GM23338 (cell line): Measurements from ENCODE around the gene WDR45B. TPM values are rescaled to one million over a fixed set of nuclear protein-coding genes. Genes with fewer than 3 reads are reported as not detected.

Experiments
- ATAC-seq: fragments of 200-7000 bp; cut with Tn5 transposase; 3 replicates; pipeline ENCODE4 v1.9.1; 2020
- DNase-seq: peaks from one replicate; pipeline ENCODE4 v3.0.0-alpha.2; 2015; ENCODE audit warnings: low spot score
- H2AFZ ChIP-seq: fragments of 200-600 bp; sonication (generic); 2 replicates; pipeline ENCODE4 v1.8.0; 2016; ENCODE audit warnings: antibody characterized with exemption, mild to moderate bottlenecking, moderate library complexity
- H3F3A ChIP-seq: fragments of 200-600 bp; sonication (generic); replicated peaks from 2 replicates; pipeline ENCODE4 v1.8.0; 2017; ENCODE audit warnings: antibody characterized with exemption, mixed run types, low read depth
- H3K27ac ChIP-seq: fragments of 200-600 bp; sonication (generic); 2 replicates; pipeline ENCODE4 v1.6.1; 2016; ENCODE audit warnings: low read depth
- H3K27me3 ChIP-seq: fragments of 200-600 bp; sonication (generic); 2 replicates; pipeline ENCODE4 v1.8.0; 2016; ENCODE audit warnings: mild to moderate bottlenecking, mixed run types, moderate library complexity; ENCODE audit not compliant: insufficient read depth
- H3K36me3 ChIP-seq: fragments of 200-600 bp; sonication (generic); 2 replicates; pipeline ENCODE4 v1.8.0; 2016; ENCODE audit warnings: mild to moderate bottlenecking; ENCODE audit not compliant: insufficient read depth
- H3K4me1 ChIP-seq: fragments of 200-600 bp; sonication (generic); 2 replicates; pipeline ENCODE4 v1.8.0; 2016; ENCODE audit warnings: mild to moderate bottlenecking, moderate library complexity; ENCODE audit not compliant: insufficient read depth
- H3K4me2 ChIP-seq: fragments of 200-600 bp; sonication (generic); 2 replicates; pipeline ENCODE4 v1.7.1; 2017; ENCODE audit warnings: mixed run types
- H3K4me3 ChIP-seq: fragments of 200-600 bp; sonication (generic); 2 replicates; pipeline ENCODE4 v1.6.1; 2016; ENCODE audit warnings: mixed run types
- H3K79me2 ChIP-seq: fragments of 200-600 bp; sonication (generic); replicated peaks from 2 replicates; pipeline ENCODE4 v1.8.0; 2017; ENCODE audit warnings: mild to moderate bottlenecking; ENCODE audit not compliant: insufficient read depth
- H3K9me2 ChIP-seq: fragments of 200-600 bp; sonication (generic); 2 replicates; pipeline ENCODE4 v1.8.0; 2017; ENCODE audit not compliant: insufficient read depth
- H4K20me1 ChIP-seq: fragments of 200-600 bp; sonication (generic); replicated peaks from 2 replicates; pipeline ENCODE4 v1.8.0; 2017; ENCODE audit warnings: mild to moderate bottlenecking; ENCODE audit not compliant: insufficient read depth
- H3K27ac Mint-ChIP-seq: 2 replicates; pipeline ENCODE4 v1.8.0; 2020; ENCODE audit warnings: inconsistent platforms, mild to moderate bottlenecking, moderate library complexity, mixed read lengths
- H3K27me3 Mint-ChIP-seq: 3 replicates; pipeline ENCODE4 v1.8.0; 2022; ENCODE audit warnings: low read depth, mild to moderate bottlenecking, moderate library complexity, mixed read lengths, inconsistent platforms; ENCODE audit not compliant: insufficient read depth, poor library complexity
- H3K36me3 Mint-ChIP-seq: 3 replicates; pipeline ENCODE4 v1.8.0; 2021; ENCODE audit warnings: low read depth, mild to moderate bottlenecking, inconsistent platforms, moderate library complexity, mixed read lengths
- H3K4me1 Mint-ChIP-seq: 3 replicates; pipeline ENCODE4 v1.8.0; 2020; ENCODE audit warnings: mild to moderate bottlenecking, inconsistent platforms, mixed read lengths
- H3K4me3 Mint-ChIP-seq: 3 replicates; pipeline ENCODE4 v1.8.0; 2021; ENCODE audit warnings: moderate library complexity, mild to moderate bottlenecking, inconsistent platforms, mixed read lengths
- H3K9me3 Mint-ChIP-seq: 3 replicates; pipeline ENCODE4 v1.8.0; 2020; ENCODE audit warnings: moderate library complexity, mild to moderate bottlenecking, inconsistent platforms, mixed read lengths
- CREB1 ChIP-seq: fragments of 250-450 bp; sonication (Bioruptor Pico); IDR thresholded peaks from 2 replicates; pipeline ENCODE4 v1.5.0; 2020; ENCODE audit warnings: low read depth, mild to moderate bottlenecking, moderate library complexity
- EZH2 ChIP-seq: fragments of 200-600 bp; sonication (generic); IDR thresholded peaks from one replicate; pipeline ENCODE4 v1.8.0; 2017; ENCODE audit warnings: antibody characterized with exemption, mild to moderate bottlenecking, low read depth; ENCODE audit not compliant: unreplicated experiment
- EZH2phosphoT487 ChIP-seq: fragments of 200-600 bp; sonication (generic); IDR thresholded peaks from one replicate; pipeline ENCODE4 v1.8.1; 2018; ENCODE audit warnings: antibody characterized with exemption; ENCODE audit not compliant: unreplicated experiment
- JUNB ChIP-seq: IDR thresholded peaks from one replicate; pipeline ENCODE4 v1.6.1; 2016; ENCODE audit warnings: antibody characterized with exemption; ENCODE audit not compliant: unreplicated experiment
- NANOG ChIP-seq: IDR thresholded peaks from 2 replicates; pipeline ENCODE4 v1.6.1; 2016; ENCODE audit warnings: antibody characterized with exemption, borderline replicate concordance
- POLR2AphosphoS5 ChIP-seq: IDR thresholded peaks from 2 replicates; pipeline ENCODE4 v1.6.1; 2016; ENCODE audit warnings: antibody characterized with exemption, low read depth
- STAT1 ChIP-seq: IDR thresholded peaks from one replicate; pipeline ENCODE4 v1.6.1; 2016; ENCODE audit warnings: antibody characterized with exemption; ENCODE audit not compliant: unreplicated experiment
- ZNF114 ChIP-seq: fragments of 250-450 bp; sonication (Bioruptor Pico); IDR thresholded peaks from 2 replicates; pipeline ENCODE4 v1.5.0; 2020; ENCODE audit warnings: mild to moderate bottlenecking, moderate library complexity
- ZNF331 ChIP-seq: fragments of 250-450 bp; sonication (Bioruptor Pico); IDR thresholded peaks from 2 replicates; pipeline ENCODE4 v1.5.0; 2020; ENCODE audit warnings: low read depth, mild to moderate bottlenecking, moderate library complexity
- polyA plus RNA-seq: library from polyadenylated mRNA; unstranded; fragments of >200 nt; fragmentation: Nextera tagmentation; extraction: Ambion mirVana; gene quantifications from 2 replicates; pipeline ENCODE4 v1.2.1, GENCODE V29; 2016
- total RNA-seq: library from RNA; depleted of rRNA; stranded (reverse); fragments of >200 nt; shearing (Covaris generic); gene quantifications from 2 replicates; pipeline ENCODE4 v1.2.3, GENCODE V29; 2014
- TF ChIP-seq, protein P1 (sequence below): IDR thresholded peaks from 2 replicates; pipeline ENCODE4 v1.6.1; 2016; ENCODE audit warnings: antibody characterized with exemption
- TF ChIP-seq, protein P2 (sequence below): IDR thresholded peaks from one replicate; pipeline ENCODE4 v1.6.1; 2018; ENCODE audit warnings: antibody characterized with exemption; ENCODE audit not compliant: unreplicated experiment
- TF ChIP-seq, protein P3 (sequence below), 2 experiments: fragments of 200-600 bp in 1 of 2; sonication (generic) in 1 of 2; conservative IDR thresholded peaks; 2 replicates each; pipeline versions ENCODE4 v1.5.1 to v1.6.1; 2016 to 2017; ENCODE audit warnings: antibody characterized with exemption in 2 of 2, low read depth in 2 of 2, mild to moderate bottlenecking in 2 of 2, moderate library complexity in 1 of 2
- TF ChIP-seq, protein P4 (sequence below): fragments of 250-450 bp; sonication (Bioruptor Pico); IDR thresholded peaks from 2 replicates; pipeline ENCODE4 v1.5.0; 2020; ENCODE audit warnings: mild to moderate bottlenecking, moderate library complexity

The WDR45B gene
- total and polyA plus RNA-seq, 2 experiments from 2014 or later: 69.4 to 96.4 TPM

DNA sequence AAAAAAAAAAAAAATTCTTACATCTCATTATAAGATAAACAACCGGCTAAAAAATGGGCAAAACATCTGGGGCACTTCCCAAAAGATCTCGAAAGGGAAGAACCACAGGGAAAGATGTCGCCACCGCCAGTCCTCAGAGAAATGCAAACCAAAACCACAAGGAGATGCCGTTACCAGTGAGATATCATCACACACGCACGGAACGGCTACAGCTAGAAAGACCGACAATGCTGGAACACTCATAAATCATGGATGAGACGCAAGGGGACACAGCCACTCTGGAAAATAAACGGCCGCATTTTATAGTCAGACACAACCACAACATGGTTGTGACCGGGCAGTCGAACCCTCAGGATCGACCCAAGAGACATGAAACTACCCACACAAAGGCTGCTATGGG lies 24.5 kb downstream of the WDR45B start (continued):
- TF ChIP-seq CREB1 (CRISPR knock-in tag) (no peak), EZH2 (no peak), ZNF114 (no peak), NANOG (no peak), STAT1 (no peak), ZNF331 (CRISPR knock-in tag) (no peak), EZH2phosphoT487 (no peak)
- TF ChIP-seq, protein P1, sequence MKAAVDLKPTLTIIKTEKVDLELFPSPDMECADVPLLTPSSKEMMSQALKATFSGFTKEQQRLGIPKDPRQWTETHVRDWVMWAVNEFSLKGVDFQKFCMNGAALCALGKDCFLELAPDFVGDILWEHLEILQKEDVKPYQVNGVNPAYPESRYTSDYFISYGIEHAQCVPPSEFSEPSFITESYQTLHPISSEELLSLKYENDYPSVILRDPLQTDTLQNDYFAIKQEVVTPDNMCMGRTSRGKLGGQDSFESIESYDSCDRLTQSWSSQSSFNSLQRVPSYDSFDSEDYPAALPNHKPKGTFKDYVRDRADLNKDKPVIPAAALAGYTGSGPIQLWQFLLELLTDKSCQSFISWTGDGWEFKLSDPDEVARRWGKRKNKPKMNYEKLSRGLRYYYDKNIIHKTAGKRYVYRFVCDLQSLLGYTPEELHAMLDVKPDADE: no peak

DNA sequence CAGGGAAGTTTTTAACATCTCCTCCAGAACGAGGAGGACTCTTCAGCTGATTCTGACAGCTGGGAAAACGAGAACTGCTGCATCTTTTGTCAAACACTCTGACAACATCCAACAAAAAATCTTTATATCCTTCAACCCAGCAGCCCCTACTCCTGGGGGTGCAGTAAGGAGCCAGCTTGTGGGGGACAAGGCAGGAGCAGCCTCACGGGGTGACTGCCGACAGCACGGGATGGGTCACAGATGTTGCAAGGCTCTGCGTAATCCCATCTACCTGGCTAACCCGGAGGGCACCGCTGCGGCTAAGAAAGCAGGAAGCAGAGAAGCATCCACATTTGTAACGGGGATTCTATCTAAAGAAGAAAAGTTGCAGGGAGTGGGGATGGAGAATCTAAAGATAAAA lies 28.6 kb downstream of the WDR45B start:
- Histone ChIP-seq H3K4me1 (no peaks in the 10 kb centered on the region), H3K36me3 (peaks cover 10% of the 10 kb centered on the region), H3K79me2 (no peaks in the 10 kb centered on the region), H2AFZ (no peak overlapping the region), H4K20me1 (peaks cover 3% of the 10 kb centered on the region), H3K9me2 (no peaks in the 10 kb centered on the region), H3K4me3 (no peak overlapping the region), H3K27ac (no peak overlapping the region), H3K27me3 (no peaks in the 10 kb centered on the region), H3F3A (no peaks in the 10 kb centered on the region), H3K4me2 (no peak overlapping the region)
- Mint-ChIP-seq H3K27ac (no peak overlapping the region), H3K36me3 (peaks cover 80% of the 10 kb centered on the region), H3K4me3 (no peak overlapping the region), H3K9me3 (no peaks in the 10 kb centered on the region), H3K27me3 (peaks cover 5% of the 10 kb centered on the region), H3K4me1 (no peaks in the 10 kb centered on the region)
- ATAC-seq: no peak
- DNase-seq: no peak
- TF ChIP-seq ZNF114 (no peak), ZNF331 (CRISPR knock-in tag) (no peak), STAT1 (no peak), CREB1 (CRISPR knock-in tag) (no peak), EZH2phosphoT487 (no peak), POLR2AphosphoS5 (no peak), EZH2 (no peak), JUNB (no peak), NANOG (no peak)
- TF ChIP-seq, protein P2, sequence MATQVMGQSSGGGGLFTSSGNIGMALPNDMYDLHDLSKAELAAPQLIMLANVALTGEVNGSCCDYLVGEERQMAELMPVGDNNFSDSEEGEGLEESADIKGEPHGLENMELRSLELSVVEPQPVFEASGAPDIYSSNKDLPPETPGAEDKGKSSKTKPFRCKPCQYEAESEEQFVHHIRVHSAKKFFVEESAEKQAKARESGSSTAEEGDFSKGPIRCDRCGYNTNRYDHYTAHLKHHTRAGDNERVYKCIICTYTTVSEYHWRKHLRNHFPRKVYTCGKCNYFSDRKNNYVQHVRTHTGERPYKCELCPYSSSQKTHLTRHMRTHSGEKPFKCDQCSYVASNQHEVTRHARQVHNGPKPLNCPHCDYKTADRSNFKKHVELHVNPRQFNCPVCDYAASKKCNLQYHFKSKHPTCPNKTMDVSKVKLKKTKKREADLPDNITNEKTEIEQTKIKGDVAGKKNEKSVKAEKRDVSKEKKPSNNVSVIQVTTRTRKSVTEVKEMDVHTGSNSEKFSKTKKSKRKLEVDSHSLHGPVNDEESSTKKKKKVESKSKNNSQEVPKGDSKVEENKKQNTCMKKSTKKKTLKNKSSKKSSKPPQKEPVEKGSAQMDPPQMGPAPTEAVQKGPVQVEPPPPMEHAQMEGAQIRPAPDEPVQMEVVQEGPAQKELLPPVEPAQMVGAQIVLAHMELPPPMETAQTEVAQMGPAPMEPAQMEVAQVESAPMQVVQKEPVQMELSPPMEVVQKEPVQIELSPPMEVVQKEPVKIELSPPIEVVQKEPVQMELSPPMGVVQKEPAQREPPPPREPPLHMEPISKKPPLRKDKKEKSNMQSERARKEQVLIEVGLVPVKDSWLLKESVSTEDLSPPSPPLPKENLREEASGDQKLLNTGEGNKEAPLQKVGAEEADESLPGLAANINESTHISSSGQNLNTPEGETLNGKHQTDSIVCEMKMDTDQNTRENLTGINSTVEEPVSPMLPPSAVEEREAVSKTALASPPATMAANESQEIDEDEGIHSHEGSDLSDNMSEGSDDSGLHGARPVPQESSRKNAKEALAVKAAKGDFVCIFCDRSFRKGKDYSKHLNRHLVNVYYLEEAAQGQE: no peak
- TF ChIP-seq, protein P3, sequence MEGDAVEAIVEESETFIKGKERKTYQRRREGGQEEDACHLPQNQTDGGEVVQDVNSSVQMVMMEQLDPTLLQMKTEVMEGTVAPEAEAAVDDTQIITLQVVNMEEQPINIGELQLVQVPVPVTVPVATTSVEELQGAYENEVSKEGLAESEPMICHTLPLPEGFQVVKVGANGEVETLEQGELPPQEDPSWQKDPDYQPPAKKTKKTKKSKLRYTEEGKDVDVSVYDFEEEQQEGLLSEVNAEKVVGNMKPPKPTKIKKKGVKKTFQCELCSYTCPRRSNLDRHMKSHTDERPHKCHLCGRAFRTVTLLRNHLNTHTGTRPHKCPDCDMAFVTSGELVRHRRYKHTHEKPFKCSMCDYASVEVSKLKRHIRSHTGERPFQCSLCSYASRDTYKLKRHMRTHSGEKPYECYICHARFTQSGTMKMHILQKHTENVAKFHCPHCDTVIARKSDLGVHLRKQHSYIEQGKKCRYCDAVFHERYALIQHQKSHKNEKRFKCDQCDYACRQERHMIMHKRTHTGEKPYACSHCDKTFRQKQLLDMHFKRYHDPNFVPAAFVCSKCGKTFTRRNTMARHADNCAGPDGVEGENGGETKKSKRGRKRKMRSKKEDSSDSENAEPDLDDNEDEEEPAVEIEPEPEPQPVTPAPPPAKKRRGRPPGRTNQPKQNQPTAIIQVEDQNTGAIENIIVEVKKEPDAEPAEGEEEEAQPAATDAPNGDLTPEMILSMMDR (conservative IDR thresholded peaks at IDR 0.05; ENCODE audit: low read depth in 2 of 2): no peak
- TF ChIP-seq, protein P4, sequence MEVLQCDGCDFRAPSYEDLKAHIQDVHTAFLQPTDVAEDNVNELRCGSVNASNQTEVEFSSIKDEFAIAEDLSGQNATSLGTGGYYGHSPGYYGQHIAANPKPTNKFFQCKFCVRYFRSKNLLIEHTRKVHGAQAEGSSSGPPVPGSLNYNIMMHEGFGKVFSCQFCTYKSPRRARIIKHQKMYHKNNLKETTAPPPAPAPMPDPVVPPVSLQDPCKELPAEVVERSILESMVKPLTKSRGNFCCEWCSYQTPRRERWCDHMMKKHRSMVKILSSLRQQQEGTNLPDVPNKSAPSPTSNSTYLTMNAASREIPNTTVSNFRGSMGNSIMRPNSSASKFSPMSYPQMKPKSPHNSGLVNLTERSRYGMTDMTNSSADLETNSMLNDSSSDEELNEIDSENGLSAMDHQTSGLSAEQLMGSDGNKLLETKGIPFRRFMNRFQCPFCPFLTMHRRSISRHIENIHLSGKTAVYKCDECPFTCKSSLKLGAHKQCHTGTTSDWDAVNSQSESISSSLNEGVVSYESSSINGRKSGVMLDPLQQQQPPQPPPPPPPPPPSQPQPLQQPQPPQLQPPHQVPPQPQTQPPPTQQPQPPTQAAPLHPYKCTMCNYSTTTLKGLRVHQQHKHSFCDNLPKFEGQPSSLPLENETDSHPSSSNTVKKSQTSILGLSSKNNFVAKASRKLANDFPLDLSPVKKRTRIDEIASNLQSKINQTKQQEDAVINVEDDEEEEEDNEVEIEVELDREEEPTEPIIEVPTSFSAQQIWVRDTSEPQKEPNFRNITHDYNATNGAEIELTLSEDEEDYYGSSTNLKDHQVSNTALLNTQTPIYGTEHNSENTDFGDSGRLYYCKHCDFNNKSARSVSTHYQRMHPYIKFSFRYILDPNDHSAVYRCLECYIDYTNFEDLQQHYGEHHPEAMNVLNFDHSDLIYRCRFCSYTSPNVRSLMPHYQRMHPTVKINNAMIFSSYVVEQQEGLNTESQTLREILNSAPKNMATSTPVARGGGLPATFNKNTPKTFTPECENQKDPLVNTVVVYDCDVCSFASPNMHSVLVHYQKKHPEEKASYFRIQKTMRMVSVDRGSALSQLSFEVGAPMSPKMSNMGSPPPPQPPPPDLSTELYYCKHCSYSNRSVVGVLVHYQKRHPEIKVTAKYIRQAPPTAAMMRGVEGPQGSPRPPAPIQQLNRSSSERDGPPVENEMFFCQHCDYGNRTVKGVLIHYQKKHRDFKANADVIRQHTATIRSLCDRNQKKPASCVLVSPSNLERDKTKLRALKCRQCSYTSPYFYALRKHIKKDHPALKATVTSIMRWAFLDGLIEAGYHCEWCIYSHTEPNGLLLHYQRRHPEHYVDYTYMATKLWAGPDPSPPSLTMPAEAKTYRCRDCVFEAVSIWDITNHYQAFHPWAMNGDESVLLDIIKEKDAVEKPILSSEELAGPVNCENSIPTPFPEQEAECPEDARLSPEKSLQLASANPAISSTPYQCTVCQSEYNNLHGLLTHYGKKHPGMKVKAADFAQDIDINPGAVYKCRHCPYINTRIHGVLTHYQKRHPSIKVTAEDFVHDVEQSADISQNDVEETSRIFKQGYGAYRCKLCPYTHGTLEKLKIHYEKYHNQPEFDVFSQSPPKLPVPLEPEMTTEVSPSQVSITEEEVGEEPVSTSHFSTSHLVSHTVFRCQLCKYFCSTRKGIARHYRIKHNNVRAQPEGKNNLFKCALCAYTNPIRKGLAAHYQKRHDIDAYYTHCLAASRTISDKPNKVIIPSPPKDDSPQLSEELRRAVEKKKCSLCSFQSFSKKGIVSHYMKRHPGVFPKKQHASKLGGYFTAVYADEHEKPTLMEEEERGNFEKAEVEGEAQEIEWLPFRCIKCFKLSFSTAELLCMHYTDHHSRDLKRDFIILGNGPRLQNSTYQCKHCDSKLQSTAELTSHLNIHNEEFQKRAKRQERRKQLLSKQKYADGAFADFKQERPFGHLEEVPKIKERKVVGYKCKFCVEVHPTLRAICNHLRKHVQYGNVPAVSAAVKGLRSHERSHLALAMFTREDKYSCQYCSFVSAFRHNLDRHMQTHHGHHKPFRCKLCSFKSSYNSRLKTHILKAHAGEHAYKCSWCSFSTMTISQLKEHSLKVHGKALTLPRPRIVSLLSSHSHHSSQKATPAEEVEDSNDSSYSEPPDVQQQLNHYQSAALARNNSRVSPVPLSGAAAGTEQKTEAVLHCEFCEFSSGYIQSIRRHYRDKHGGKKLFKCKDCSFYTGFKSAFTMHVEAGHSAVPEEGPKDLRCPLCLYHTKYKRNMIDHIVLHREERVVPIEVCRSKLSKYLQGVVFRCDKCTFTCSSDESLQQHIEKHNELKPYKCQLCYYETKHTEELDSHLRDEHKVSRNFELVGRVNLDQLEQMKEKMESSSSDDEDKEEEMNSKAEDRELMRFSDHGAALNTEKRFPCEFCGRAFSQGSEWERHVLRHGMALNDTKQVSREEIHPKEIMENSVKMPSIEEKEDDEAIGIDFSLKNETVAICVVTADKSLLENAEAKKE (CRISPR knock-in tag): no peak
